ENCODE data around the gene ACTN1. TPM values are rescaled to one million over a fixed set of nuclear protein-coding genes. Genes with fewer than 3 reads are reported as not detected.
"Not testable (repeated sequence)": the region's sequence is repeated elsewhere in the genome, so short reads cannot be mapped to it uniquely, and the experiment has no call there.

The ACTN1 gene
- total RNA-seq, 2 experiments from 2014 or later, result 73.8 to 73.9 TPM

DNA sequence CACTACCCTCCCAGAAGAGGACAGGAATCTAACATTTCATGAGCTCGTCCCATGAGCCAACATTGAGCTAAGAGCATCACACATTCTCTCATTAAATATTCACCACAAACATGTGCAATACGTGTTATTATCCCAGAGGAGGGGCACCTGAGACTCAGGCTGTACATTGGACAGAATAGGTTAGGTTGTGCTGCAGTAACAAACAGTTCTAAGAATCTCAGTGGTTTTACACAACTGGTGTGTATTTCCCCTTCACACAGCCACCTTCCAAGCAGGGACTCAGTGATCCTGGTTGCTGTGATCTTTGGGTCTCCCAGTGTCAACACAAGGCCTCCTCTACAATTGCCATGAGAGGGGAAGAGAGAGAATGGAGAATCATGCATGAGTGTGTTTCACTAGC lies 15.0 kb upstream of the ACTN1 start:
- CTCF ChIA-PET, result interaction anchor here (0.7 to 0.8 kb wide), 2 partner anchors 83 to 96 kb away, joined by 3 read pairs; no protein-coding TSS in a partner anchor
- POLR2A ChIA-PET, result no interaction called here

DNA sequence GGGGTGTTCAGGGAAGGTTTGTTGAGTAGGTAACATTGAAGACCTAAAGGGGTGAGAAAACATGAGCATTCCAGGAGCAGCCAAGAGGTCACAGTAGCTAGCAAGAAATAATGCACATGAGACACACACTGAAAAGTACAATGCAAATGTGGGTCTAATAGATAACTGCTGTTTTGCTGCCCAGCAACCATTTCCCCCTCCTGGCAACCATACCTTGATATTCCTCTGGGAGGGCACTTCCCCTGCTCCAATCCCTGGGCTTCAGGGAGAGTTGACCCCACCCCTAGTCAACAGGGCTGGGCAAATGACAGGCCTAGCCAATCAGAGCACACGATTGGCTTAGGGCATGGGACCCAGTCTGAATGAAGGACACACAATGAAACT lies 8.5 kb upstream of the ACTN1 start:
- ChIA-PET POLR2A (no interaction called here), CTCF (no interaction called here)

DNA sequence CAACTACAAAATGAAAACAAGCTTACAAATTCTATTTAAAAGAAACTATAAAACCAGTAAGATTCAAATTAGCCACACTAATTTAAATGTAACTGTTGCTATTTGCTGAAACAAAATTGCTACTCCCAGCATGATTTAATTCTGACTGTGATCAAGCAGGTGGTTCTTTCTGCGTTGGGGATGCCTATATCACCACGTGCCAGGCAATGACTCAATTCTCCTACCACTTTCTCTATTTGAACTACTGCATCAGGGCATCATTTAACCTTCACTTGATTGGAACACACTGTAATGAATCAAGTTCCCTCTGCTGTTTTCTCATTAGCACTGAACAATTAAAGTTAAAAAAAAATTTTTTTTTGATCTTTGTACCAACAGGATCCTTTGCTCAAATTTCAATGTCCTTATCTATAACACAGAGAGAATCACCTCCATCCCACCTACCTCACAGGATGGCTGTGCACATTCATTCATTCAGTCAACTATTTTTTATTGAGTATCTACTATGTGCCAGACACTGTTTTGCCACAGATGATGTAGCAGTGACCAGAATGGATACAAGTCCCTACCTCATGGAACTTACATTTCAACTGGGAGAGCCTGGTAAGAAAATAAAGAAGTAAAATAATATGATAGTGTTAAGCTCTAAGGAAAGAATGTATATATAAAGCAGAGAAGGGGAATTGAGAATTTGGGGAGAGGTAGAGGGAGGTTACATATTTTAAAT lies 8.0 kb upstream of the ACTN1 start:
- POLR2A ChIA-PET, result interaction anchor here (0.7 kb wide), 1 partner anchor 10 kb away, joined by 3 read pairs; no protein-coding TSS in a partner anchor
- CTCF ChIA-PET, result interaction anchor here (1.4 kb wide), 1 partner anchor 10 kb away, joined by 4 read pairs; no protein-coding TSS in a partner anchor

- ChIA-PET CTCF (interaction anchor here (1.4 kb wide), 1 partner anchor 9 kb away, joined by 4 read pairs; no protein-coding TSS in a partner anchor), POLR2A (interaction anchor here (0.6 to 0.7 kb wide), 2 partner anchors 9 to 126 kb away, joined by 3 read pairs; no protein-coding TSS in a partner anchor)
Measured at GRCh38 chr14:68986225-68986624, 7.1 kb upstream of the ACTN1 start.

GRCh38 chr14:68984686-68985085 lies 5.6 kb upstream of the ACTN1 start:
- ChIA-PET POLR2A (interaction anchor here (0.6 kb wide), 2 partner anchors 16 to 19 kb away, joined by 3 to 4 read pairs; no protein-coding TSS in a partner anchor), CTCF (no interaction called here)

DNA sequence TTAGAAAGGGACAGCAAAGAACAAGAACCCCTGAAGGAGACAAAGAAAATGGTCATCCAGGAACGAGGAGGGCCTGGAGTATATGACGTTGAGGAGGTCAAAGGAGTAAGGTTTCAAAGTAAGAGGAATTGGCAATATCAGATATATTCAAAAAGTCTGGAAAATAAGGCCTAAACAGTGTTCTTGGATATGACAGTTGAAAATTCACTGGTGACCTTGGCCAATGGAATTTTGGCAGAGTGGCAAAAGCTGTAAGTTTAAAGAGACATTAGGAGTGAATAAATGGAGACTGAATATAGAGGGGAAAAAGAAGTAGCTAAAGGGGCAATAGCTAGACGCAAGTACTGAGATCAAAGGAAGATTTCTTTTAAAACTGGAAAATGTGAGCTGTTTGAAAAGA lies 4.1 kb upstream of the ACTN1 start:
- POLR2A ChIA-PET, result no interaction called here
- CTCF ChIA-PET, result no interaction called here

- POLR2A ChIA-PET, result no interaction called here
- CTCF ChIA-PET, result no interaction called here
Measured at GRCh38 chr14:68982581-68982980, 3.5 kb upstream of the ACTN1 start.

DNA sequence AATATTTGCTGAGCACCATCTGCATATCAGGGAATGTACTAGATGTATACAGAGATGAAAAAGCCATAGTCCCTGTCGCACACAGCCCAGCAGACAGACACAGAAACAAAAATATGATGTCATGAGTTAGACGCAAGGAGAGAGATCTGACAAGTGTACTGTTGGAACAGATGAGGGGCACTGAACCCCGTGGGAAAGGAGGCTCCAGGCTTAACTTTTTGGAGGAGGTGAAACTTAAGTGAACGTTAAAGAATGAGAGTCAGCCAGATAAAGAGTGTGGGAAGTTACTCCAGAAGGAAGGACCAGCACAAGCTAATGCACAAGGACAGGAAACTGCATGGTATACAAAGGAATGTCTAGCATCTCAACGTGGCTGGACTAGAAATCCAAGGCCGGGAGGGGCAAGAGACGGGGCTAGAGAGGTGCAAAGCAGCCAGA lies 2.5 kb upstream of the ACTN1 start:
- CTCF ChIA-PET, result interaction anchor here (0.6 kb wide), 1 partner anchor 1269 kb away, joined by 3 read pairs; no protein-coding TSS in a partner anchor
- POLR2A ChIA-PET, result no interaction called here

GRCh38 chr14:68981139-68981538 lies 2.0 kb upstream of the ACTN1 start:
- CTCF ChIA-PET, result interaction anchor here (0.6 kb wide), 1 partner anchor 1269 kb away, joined by 3 read pairs; no protein-coding TSS in a partner anchor
- POLR2A ChIA-PET, result no interaction called here

- CTCF ChIA-PET, result interaction anchor here (0.6 to 0.7 kb wide), 2 partner anchors 118 to 163 kb away, joined by 3 read pairs; no protein-coding TSS in a partner anchor
- POLR2A ChIA-PET, result no interaction called here
Measured at GRCh38 chr14:68979722-68980451, 785 bp upstream of the ACTN1 start.

GRCh38 chr14:68978172-68978911 lies 760 bp downstream of the ACTN1 start:
- CTCF ChIA-PET, result interaction anchor here (1.1 kb wide), 1 partner anchor 66 kb away, joined by 3 read pairs; no protein-coding TSS in a partner anchor
- POLR2A ChIA-PET, result interaction anchor here (0.6 kb wide), 1 partner anchor 78 kb away, joined by 4 read pairs; no protein-coding TSS in a partner anchor

GRCh38 chr14:68977718-68978171 lies 1.4 kb downstream of the ACTN1 start:
- ChIA-PET CTCF (interaction anchor here (1.1 to 1.5 kb wide), 3 partner anchors 8 to 65 kb away, joined by 3 to 4 read pairs (median 3); no protein-coding TSS in a partner anchor), POLR2A (interaction anchor here (0.6 kb wide), 2 partner anchors 78 to 403 kb away, joined by 4 to 5 read pairs; no protein-coding TSS in a partner anchor)

- POLR2A ChIA-PET, result interaction anchor here (0.6 kb wide), 2 partner anchors 9 to 403 kb away, joined by 3 to 5 read pairs; no protein-coding TSS in a partner anchor
- CTCF ChIA-PET, result interaction anchor here (1.1 to 1.5 kb wide), 3 partner anchors 9 to 65 kb away, joined by 3 to 4 read pairs (median 3); no protein-coding TSS in a partner anchor
Measured at GRCh38 chr14:68977180-68977717, 1.9 kb downstream of the ACTN1 start.

GRCh38 chr14:68976160-68977067 lies 2.7 kb downstream of the ACTN1 start:
- POLR2A ChIA-PET, result no interaction called here
- CTCF ChIA-PET, result interaction anchor here (1.2 to 1.5 kb wide), 2 partner anchors 10 to 57 kb away, joined by 3 to 4 read pairs; no protein-coding TSS in a partner anchor

DNA sequence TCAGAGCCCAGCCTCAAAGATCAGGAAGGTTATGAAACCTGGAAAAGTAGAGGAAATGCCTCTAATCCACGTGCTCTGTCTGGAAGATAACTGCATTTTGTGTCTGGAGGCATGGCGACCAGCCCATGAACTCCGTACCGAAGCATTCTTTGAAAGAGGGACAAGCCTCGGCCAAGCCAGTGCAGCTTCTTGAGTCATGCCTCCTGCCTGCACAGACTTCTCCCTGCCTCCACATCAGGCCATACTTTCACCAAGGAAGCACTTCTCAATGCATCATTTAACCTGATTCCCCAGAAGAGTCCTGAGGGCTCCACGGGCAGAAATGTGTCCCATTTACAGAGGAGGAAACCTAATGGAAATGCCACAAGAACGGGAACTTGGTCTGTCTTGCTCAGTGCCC lies 3.4 kb downstream of the ACTN1 start:
- POLR2A ChIA-PET, result no interaction called here
- CTCF ChIA-PET, result no interaction called here

DNA sequence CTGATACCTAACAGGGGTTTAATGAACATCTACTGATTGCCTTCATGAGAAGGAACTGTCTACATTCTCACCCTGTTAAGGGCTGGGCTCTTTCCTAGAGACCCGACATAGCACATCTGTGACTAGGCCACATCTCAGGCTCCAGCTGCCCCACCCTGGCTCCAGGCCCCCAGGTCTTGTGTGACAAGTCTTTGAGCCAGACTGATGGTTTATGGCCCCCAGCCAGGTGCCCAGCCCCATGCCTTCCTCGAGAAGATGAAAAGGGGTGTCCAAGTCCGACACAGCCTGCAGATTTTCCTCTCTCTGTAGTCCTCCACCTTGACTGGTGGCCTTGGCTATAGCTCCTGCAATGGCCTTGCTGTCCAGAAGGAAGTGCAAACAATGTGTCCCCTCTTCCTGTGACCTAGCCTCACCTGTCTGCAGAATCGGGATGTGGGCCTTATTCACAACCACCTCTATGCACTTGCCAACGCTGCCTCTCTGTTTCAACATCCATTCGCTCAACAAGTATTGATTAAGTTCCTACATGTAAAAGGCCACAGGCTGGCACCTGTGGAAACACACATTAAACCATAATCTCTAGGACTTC lies 4.2 kb downstream of the ACTN1 start:
- ChIA-PET CTCF (no interaction called here), POLR2A (no interaction called here)

DNA sequence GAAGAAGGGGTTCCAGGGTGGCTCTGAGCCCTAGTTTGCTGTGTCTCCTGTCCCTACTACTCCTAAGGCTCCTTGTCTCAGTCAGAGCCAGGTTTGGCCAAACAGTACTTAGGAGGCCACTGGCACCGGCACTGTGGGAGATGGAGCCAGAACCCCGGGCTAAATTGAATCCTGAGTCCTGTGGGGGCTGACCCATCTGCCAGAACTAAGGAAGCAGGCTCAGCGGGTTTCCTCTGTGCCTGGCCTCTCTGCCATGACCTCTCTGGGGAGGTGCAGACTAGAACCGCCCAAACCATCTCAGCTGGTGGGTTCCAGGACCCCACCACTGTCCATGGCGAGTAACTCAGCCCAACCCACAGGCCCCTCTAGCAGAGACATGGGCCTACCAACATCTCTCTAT lies 5.5 kb downstream of the ACTN1 start:
- ChIA-PET CTCF (interaction anchor here (0.7 kb wide), 1 partner anchor 1621 kb away, joined by 3 read pairs; no protein-coding TSS in a partner anchor), POLR2A (no interaction called here)

DNA sequence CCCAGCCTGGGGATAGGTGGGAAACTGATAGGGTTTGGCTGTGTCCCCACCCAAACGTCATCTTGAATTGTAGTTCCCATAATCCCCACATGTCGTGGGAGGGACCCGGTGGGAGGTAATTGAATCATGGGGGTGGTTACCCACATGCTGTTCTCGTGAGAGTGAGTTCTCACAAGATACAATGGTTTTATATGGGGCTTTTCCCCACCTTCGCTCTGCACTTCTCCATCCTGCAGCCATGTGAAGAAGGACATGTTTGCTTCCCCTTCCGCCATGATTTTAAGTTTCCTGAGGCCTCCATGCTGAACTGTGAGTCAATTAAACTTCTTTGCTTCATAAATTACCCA lies 5.9 kb downstream of the ACTN1 start:
- POLR2A ChIA-PET, CTCF ChIA-PET: not testable (repeated sequence)
